GM18499 (cell line): ENCODE measurements around the gene CAMK2B.
"Not testable (repeated sequence)": the region's sequence is repeated elsewhere in the genome, so short reads cannot be mapped to it uniquely, and the experiment has no call there.

Experiments
- ATAC-seq: cut with Tn5 transposase; IDR thresholded peaks from one replicate; pipeline ENCODE4 v1.9.1; 2021; ENCODE audit warnings: moderate number of reproducible peaks; ENCODE audit not compliant: insufficient read depth, unreplicated experiment

Gene CAMK2B

DNA sequence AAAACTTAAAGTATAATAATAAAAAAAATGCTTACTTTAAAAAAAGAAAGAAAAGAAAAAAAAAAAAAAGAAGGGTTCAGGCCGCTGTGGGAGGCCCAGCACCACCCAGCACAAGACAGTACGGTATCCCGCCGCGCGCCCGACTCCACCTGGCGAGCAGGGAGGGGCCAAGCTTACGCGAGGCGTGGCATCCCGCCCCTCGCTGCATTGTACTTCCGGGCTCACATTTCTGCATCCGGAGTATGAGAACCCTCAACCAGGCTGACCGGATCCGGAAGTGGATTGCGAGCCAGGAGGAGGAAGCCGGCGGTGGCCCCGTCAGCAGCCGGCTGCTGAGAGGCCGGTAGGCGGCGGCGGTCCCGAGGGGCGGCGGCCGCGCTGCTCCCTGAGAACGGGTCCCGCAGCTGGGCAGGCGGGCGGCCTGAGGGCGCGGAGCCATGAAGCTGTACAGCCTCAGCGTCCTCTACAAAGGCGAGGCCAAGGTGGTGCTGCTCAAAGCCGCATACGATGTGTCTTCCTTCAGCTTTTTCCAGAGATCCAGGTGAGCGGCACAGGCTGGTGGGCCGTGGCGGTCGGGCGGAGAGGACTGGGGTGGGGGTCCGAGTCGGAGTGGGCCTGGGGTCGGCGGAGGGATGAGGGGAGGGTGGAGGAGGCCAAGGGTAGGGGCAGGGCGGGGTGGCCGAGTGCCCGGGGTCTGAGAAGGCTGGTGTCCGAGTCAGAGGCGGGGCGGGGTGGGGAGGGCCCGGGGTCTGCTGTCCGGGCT lies 124.5 kb downstream of the CAMK2B start, which contains the start of gene YKT6:
Gene YKT6 (plus strand): TSS at position 280 of the 763 bp plus-strand sequence. CDS start 158 bp downstream, at position 438.
- ATAC-seq, result peak; percentile 89

GRCh38 chr7:44200163-44200562 lies 125.2 kb downstream of the CAMK2B start:
- not testable (repeated sequence) for ATAC-seq

GRCh38 chr7:44197474-44197873 lies 127.9 kb downstream of the CAMK2B start:
- no peak for ATAC-seq

GRCh38 chr7:44196450-44196872 lies 128.9 kb downstream of the CAMK2B start:
- no peak for ATAC-seq

- ATAC-seq, result no peak
Measured at GRCh38 chr7:44195889-44196288, 129.5 kb downstream of the CAMK2B start.

DNA sequence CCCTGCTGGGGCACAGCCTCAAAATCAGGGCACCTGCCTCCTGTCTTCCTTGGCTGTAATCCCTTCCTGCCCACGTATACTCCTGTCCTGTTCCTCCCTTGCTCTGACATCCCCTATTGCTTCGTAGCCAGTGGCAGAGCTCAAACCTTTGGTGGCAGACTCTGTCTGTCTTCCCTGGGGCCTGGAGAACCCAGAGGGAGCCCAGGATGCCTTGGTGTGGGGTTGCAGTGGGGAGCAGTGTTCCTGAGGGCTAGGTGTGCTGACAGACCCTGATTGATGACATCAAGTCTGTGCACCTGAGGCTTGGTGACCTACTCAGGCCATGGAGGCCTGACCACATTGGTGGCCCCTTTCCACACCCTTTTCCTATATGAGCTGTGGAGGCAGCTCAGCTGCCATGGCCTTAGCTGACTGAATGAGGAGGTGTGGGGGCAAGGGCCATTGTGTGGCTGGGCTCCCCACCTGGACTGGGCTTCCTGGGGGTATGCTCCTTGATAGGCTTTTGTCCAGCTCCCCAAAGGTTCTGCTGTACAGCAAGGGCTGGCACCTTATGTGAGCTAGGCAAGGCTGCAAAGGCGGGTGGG lies 130.7 kb downstream of the CAMK2B start:
- ATAC-seq, result no peak

DNA sequence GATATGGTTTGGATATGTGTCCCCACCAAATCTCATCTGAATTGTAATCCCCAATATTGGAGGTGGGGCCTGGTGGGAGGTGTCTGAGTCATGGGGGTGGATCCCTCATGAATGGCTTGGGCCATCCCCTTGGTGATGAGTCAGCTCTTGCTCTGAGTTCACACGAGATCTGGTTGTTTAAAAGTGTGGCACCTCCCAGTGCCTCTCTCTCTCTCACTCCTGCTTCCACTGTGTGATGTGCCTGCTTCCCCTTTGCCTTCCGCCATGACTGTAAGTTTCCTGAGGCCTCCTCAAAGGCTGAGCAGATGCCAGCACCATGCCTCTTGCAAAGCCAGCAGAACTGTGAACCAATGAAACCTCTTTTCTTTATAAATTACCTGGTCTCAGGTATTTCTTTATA lies 131.3 kb downstream of the CAMK2B start:
- no peak for ATAC-seq

DNA sequence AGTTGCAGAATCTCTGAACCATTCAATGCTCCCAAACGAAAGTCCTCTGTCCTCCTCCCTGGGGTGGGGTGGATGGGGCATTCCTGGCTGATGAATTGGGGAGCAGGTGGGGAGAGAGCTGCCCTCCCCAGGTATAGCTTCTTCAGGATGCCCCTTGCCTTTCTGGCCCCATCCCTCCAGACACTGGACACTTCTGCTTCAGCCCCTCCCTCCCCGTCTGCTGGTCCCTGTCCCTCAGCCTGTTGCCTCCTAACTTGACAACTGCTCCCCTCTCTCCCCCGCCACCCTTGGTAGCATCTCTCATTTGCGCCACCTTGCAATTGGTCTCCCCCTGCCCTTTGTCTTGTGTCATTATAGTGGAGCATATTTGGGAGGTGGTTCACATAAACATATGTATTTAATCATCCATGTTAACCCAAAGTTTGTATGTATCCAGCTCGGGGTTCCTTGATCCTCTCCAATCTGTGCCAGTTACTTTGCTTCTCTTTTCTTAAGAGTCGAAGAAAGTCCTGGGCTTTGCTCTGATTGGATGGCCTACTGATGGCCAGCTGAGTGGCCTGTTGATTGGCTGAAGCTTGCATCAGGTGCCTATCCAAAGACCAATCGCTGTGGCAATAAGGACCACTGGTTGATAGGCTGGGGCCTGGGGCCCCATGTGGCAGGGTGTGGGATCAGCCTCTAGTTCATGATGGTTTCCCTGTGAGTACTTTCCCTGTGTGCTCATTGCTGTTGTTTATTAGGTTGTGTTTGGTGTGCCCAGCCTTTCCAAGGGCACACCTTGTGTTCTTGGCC lies 132.2 kb downstream of the CAMK2B start:
- no peak for ATAC-seq

DNA sequence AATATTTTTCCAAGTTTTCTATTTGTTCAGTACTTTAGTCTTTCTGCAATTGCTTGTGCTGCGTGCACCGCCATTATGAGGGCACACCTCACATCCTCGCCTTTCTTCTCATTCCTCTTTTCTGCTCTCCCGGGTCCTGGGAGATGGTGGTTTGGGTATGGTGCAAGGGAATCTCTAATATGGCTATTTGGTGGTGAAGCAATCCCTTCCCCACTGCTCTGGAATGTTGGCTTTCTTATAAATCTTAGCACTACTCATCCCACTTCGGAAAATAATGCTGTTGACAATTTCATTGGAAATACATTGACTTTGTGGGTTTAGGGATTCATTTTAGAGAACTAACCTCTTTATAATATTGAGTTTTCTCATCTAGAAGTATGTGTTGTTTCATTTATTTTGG lies 134.2 kb downstream of the CAMK2B start:
- no peak for ATAC-seq

DNA sequence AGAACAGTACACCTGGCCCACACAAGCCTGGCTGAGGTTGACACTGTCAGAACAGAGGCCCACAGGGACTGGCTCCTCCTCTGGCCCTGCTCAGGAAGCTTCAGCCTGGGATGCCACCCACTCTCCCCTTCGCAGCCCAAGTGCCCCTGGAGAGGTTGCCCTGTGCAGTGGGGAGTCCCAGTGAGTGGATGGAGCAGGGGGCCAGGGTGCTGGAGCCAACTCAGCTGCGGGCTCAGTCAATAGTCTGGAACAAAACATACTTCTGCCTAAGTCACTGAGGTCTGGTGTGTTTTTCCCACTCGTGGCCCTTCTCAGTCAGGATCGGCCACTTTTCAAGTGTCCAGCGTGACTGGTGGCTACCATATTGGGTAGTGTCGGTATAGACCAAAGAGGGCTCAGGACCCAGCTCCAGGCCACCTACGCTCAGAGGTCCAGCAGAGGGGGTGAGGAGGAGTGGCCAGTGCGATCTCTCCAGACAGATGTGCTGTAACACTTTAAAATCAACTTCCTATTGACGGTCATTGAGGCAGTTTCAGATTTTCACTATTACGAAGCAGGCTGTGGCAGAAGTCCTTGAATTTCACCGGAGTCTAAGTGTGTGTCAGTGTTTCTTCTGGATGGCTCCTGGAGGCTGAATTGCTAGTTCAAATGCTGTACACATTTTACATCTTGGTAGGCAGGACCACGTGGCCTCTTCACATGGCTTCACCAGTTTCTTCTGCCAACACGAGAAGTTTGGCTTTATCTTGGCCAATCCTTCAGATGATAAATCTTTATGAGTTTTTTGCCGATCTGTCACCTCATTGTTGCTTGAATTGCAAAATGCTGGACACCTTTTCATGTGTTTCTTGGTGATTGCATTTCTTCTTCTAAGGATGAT lies 135.2 kb downstream of the CAMK2B start:
- ATAC-seq, result no peak

- ATAC-seq, result no peak
Measured at GRCh38 chr7:44189286-44189992, 136.0 kb downstream of the CAMK2B start, which contains the start of gene GCK. TSS of gene GCK (minus strand) at chr7:44189439. CDS start at chr7:44188953, 486 bp downstream.

- ATAC-seq, result no peak
Measured at GRCh38 chr7:44188480-44189225, 136.7 kb downstream of the CAMK2B start.

DNA sequence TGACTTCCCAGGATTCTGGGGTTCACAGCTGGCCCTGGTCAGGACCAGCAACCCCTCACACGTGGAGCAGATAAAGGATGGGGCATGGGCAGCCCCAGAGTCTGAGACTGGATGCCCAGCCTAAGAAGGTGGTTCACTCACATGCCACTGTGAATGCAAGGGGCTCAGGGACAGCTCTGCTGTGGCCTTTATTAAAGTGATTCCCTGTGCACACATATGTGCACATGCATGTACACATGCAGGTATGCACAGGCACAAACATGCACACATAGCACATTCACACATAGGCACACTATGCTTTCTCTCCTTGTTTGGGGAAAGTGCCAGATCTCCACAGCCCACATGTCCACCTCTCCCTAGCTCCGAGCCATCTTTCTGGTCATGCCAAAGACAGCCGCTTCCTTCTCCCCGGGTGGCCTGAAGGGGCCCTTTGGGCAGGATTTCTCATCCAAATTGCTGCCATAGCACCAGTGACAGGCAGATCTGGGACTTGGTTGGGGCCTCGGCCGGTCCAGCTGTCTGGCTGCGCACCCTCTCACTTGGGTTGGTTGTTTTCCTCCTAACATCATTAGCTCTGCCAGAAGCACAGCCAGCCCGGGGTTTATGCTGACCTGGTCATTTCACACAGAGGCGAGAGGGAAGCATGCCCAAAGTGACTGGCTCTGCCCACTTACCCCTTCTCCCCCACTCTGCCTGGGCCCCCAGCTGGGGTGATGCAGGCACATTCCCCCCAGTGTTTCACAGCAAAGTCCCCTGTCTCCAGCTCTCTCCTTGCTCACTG lies 137.6 kb downstream of the CAMK2B start:
- no peak for ATAC-seq

DNA sequence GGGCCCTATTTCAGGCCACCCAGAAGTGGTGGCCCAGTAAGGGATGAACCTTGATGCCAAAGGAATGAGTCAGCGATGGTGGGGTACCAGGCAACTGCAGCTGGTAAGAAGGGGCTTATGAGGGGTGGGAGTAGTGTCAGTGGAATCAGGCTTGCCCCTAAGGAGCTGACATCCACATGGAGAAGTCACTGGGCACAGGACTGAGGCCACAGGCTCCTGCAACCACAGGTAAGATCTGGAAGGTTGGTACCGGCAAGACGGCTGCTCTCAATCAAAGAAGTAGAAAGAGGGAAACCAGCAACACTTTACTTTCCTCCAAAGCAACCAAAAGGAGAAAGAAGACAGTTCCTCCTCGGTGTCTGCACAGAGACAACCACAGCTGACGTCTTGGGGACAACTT lies 138.7 kb downstream of the CAMK2B start:
- no peak for ATAC-seq

- no peak for ATAC-seq
Measured at GRCh38 chr7:44185729-44186128, 139.7 kb downstream of the CAMK2B start.

DNA sequence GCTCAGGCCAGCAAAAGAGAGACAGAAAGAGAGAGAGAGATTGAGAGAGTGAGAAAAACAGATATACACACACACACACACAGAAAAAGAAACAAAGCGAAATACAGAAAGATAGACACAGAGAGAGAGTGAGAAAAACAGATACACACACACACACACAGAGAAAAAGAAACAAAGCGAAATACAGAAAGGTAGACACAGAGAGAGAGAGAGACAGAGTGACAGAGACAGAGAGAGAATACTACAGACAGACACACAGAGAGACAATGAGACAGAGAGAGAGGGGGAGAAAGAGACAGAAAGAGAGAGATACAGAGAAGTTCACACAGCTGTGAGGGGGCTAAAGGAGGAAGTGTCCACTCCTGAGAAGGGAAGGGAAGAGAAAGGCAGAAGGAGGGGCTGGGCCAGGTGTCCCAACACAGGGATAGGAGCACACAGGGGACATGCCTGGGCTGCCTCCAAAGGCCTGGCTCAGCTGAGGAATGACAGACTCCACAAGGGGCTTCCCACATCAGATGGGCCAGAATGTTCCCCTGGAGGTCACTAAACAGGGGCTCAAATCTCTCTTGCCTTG lies 140.4 kb downstream of the CAMK2B start:
- no peak for ATAC-seq

GRCh38 chr7:44184206-44184872 lies 141.1 kb downstream of the CAMK2B start:
- no peak for ATAC-seq
